Epithelial cell of proximal tubule (primary cell): ENCODE measurements around the gene SAMSN1. TPM values are rescaled to one million over a fixed set of nuclear protein-coding genes. Genes with fewer than 3 reads are reported as not detected.
"Not testable (repeated sequence)": the region's sequence is repeated elsewhere in the genome, so short reads cannot be mapped to it uniquely, and the experiment has no call there.

Experiments used
- DNase-seq: peaks from one replicate; pipeline ENCODE4 v3.0.0-alpha.2; 2011; ENCODE audit warnings: low read depth
- H3K4me3 ChIP-seq: 2 replicates; pipeline ENCODE4 v1.5.1; 2011; ENCODE audit warnings: low read depth, mild to moderate bottlenecking, low read length
- total RNA-seq: library from RNA; depleted of rRNA; stranded (reverse); fragments of >200 nt; gene quantifications from 2 replicates; pipeline ENCODE4 v1.2.3, GENCODE V29; 2015
- TF ChIP-seq, protein P1 (sequence below): conservative IDR thresholded peaks from 2 replicates; pipeline ENCODE4 v1.5.1; 2012; ENCODE audit warnings: low read depth, mild to moderate bottlenecking, low read length

The SAMSN1 gene
- total RNA-seq, 1 donor from 2014 or later = not detected

GRCh38 chr21:14553422-14553821 lies 7.3 kb upstream of the SAMSN1 start:
- no peak overlapping the region for H3K4me3 ChIP-seq
- TF ChIP-seq, protein P1, sequence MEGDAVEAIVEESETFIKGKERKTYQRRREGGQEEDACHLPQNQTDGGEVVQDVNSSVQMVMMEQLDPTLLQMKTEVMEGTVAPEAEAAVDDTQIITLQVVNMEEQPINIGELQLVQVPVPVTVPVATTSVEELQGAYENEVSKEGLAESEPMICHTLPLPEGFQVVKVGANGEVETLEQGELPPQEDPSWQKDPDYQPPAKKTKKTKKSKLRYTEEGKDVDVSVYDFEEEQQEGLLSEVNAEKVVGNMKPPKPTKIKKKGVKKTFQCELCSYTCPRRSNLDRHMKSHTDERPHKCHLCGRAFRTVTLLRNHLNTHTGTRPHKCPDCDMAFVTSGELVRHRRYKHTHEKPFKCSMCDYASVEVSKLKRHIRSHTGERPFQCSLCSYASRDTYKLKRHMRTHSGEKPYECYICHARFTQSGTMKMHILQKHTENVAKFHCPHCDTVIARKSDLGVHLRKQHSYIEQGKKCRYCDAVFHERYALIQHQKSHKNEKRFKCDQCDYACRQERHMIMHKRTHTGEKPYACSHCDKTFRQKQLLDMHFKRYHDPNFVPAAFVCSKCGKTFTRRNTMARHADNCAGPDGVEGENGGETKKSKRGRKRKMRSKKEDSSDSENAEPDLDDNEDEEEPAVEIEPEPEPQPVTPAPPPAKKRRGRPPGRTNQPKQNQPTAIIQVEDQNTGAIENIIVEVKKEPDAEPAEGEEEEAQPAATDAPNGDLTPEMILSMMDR = no peak
- no peak for DNase-seq

- no peak overlapping the region for H3K4me3 ChIP-seq
- no peak for DNase-seq
- TF ChIP-seq, protein P1 = no peak
Measured at GRCh38 chr21:14551741-14552140, 5.6 kb upstream of the SAMSN1 start.

DNA sequence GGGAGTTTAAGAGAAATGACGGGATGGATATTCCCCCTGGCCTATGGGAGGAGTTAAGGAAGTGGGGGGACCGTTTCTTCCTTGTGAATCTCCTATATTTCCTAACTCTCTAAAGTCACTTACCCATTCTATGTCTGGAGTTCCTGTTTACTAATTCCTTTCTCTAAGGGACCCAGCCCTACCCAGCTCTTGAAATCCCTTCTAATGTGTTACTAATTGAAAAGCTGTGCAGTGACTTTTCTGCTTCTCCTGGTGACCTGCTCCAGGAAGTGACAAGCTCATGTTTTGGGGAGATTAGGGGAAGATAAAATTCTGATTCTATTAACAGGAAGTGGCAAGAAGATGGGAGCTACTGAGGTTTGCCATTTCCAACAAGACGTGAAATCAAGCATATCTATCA lies 4.0 kb upstream of the SAMSN1 start:
- TF ChIP-seq, protein P1 = no peak
- DNase-seq = no peak
- H3K4me3 ChIP-seq = no peak overlapping the region

DNA sequence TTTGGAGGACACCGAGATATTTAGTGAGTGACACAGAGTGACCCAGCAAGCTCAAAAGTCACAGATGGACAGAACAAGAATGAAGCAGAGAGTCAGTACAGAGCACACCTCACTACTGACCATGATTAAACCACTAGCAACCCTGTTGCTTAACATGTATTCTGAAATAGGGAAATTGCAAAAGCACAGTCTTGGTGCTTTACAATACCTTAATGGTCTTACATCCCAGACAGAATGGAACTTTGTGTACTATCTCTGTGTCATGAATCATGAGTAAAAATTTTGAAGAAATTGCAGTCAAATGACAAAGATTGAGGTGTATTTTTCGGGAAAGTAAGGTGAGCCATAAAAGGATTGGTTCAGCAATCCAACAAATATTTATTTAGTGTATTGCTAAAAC lies 2.7 kb upstream of the SAMSN1 start:
- TF ChIP-seq, protein P1 = no peak
- no peak for DNase-seq
- no peak overlapping the region for H3K4me3 ChIP-seq

DNA sequence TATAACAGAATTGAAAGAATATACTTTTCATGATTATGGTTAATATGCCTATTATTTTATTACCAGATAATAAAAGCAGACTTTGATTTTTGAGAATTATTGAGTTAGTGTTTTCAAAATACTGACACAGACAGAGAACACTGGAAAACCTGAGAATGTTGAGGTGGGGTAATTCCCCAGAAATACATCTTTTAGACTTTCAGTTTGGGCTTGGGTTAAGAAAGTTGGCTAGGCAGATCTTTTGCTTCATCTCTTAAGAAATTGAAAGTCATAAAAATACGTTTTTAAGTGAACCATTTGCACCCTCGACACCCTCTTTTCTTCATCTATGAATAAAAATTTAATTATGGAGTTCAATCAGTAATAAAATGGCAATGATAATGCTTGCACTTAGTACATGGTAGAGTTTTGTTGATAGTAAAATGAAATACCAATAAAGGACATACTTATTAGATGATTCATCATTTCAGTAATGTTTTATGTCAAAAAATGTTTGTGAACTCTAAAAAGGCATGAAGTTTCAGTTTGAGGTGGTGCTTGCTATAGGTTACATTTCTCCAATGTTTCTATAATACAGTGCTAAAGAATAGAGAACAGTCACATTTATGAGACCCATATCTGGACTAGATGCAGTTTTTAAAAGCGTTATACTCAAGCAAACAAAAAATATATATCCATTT lies 1.9 kb upstream of the SAMSN1 start:
- DNase-seq = no peak
- no peak overlapping the region for H3K4me3 ChIP-seq
- TF ChIP-seq, protein P1 = no peak

- H3K4me3 ChIP-seq, DNase-seq: not testable (repeated sequence)
Measured at GRCh38 chr21:14546719-14547118, 604 bp upstream of the SAMSN1 start.

DNA sequence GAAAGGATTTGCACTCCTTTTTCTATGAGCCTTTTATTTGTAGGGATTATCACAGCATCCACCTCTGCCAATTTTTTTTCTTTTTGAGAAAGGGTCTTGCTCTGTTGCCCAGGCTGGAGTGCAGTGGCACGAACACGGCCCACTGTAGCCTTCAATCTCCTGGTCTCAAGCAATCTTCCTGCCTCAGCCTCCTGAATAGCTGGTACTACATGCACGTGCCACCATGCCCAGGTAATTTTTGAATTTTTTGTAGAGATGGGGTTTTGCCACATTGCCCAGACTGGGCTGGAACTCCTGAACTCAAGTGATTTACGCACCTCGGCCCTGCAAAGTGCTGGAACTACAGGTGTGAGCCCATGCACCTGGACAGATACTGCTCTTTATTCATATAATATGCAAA lies 2.1 kb downstream of the SAMSN1 start:
- TF ChIP-seq, protein P1 = no peak
- DNase-seq = no peak
- no peak overlapping the region for H3K4me3 ChIP-seq
